HG02943 (cell line): ENCODE results near the gene ANKRD6.
"Not testable (repeated sequence)": the region's sequence is repeated elsewhere in the genome, so short reads cannot be mapped to it uniquely, and the experiment has no call there.

Experiments
- ATAC-seq: cut with Tn5 transposase; IDR thresholded peaks from one replicate; pipeline ENCODE4 v1.9.1; 2021; ENCODE audit warnings: mild to moderate bottlenecking, low read depth, moderate library complexity; ENCODE audit not compliant: unreplicated experiment

ANKRD6 gene

DNA sequence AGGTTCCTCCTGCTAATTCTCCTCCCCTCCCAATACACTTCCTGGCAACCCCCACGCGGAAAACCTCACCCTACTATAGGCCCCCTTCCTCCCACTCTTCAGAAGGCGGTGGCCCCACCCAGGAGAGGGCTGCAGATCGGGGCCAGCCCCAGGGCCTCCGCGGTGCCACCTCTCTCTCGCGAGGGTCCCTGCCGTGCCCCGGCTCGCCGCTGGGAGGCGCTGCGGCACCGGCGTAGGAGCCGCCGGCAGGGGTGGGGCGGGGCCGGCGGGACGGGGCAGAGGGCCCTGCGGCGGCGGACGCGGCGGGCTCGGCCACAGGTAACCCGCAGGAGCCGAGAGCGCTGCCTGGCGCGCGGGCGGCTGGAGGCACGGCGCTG, at the start of gene ANKRD6:
Gene ANKRD6, plus strand, starts transcription at position 278 of the 377 bp plus-strand sequence. CDS start 133,825 bp downstream, outside the sequence.
- ATAC-seq, result peak; percentile 77

DNA sequence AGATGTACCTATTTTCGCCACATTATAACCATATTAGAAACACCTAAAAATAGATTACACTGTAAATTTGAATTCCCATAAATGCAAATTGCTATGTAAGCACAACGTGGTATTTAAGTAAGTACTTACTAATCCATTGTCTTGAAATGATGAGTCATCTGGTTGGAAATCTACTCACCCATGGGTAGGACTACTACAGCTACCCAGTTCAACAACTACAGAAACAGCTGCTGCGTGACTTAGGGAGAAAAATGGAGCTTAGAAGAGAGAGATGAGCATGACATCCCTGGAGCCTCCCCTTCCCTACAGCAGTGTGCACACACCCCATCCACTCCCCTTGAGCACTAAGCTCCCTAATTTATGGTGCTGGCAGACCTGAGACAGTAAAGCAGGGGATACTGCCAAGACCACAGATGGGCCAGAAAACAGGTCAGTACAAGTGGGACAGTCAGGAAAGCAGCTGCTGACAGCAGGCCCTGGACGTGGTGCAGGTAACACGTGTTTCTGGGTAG, 47.7 kb upstream of the ANKRD6 start:
- ATAC-seq, result no peak

DNA sequence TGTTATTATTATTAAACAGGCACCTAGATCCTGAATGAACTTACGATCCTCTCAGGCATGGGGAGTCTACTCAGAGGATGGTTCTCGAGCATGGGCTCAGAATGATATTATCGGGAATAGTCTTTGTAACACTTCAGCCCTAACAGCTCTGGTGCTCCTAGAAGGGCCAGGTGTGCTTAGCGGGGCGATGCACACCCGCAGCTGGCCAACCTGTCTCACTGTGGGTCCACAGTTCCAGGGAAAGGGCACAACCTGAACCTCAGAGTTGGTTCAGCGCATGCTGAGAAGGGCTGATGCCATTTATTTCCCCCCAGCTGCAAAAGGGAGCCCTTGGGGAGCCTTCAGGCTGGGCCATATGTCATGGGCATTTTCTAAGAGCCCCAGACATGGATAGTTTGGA, 47.1 kb upstream of the ANKRD6 start:
- ATAC-seq, result no peak

DNA sequence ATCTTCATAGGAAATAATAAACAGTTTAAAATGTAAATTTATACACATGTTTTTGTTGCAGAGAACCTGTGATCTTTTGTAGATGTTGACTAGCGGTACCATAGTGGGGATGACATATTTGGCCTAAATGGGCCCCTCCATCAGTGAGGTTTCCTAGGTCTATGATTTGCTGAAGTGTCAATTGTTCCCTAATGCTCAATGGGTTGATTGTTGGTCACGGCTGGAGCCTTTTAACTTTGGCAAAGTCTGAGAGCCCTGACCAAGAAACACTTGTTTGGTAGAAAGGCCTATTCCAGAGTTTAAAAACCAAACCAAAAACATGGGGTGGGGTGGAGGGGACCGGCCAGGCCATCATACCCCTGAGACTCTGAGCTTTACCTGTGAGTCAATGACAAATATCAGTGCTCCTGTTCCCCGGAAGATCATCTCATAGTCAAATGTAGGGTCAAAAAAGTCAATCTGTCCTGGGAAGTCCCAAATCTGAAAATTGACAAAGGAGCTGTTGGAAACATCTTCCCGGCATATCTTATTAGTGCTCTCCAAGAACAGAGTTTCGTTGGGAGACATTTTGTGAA, 45.9 kb upstream of the ANKRD6 start:
- peak; percentile 16 for ATAC-seq

DNA sequence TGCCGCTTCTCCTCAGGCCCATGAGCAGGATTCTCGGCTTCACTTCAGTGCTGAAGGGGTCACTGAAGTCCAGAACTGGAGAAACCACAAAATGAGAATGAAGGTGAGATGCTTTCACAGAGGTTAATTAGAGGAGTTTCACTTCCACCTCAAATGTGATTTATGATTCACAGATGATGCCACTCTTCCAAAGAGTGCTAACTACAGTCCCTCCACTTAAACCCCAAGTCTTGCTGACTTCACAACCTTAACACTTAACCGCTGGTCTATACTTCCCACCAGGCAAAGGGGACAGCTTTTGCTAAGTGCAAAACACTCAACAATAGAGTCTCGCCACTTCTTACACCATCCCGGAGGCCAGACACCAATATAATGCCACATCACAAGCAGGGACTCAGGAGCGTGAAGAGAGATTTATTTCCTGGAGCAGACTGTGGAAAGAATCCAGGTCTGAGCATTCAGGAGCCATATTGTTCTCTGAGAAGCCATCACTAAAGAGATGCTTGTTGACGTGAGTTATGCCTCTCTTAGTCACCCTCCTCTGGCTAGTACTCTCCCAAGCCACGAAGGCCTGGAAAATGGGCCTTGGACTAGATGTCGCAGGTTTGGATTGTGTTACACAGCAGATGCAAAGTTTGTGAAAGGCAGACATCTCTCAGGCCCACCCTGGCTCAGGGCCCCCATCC, 45.3 kb upstream of the ANKRD6 start:
- peak; percentile 95 for ATAC-seq

DNA sequence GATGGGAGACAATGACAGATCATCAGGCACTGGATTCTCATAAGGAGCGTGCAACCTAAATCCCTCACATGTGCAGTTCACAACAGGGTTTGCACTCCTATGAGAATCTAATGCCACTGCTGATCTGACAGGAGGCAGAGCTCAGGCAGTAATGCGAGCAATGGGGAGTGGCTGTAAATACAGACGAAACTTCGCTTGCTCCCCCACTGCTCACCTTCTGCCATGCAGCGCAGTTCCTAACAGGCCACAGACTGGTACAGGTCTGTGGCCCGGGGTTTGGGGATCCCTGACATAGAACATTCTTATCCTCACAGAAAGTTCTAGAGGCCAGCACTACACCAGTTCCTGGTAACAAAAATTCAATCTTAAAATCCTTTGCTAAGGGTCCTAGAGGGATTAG, 44.1 kb upstream of the ANKRD6 start:
- no peak for ATAC-seq

DNA sequence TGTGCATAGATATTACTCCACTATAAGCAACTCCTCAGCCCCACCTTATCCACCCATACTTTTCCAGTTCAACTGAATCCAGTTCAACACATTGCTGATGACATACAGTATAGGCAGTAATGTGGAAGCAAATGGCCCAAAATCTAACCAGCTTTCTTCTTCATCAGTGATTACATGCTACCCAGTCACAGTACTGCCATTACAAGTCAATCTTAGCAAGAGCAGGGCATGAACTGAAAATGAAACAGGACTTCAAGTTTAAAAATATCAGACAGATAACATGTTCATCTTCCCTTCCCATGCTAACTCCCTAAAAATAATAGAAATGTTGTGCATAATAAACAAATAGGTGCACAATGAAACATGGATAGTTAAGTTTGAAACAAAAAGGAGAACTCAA, 40.1 kb upstream of the ANKRD6 start:
- no peak for ATAC-seq

DNA sequence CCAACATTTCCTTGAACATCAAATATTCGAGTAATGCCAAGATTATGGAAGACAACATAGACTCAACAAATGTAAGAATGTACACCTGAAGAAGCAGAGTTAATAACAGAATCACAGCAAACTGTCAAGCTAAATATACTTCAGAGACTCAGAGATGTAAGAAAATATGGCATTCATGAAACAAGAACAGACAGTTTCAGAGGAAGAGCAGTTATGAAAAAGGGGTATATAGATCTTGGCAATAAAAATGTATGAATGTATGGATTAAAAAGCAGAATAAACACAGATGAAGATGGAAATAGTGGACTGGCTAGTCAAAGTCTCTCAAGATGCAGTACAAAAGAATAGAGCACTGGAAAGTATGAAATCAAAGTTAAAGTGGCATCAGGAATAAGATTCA, 39.3 kb upstream of the ANKRD6 start:
- no peak for ATAC-seq

DNA sequence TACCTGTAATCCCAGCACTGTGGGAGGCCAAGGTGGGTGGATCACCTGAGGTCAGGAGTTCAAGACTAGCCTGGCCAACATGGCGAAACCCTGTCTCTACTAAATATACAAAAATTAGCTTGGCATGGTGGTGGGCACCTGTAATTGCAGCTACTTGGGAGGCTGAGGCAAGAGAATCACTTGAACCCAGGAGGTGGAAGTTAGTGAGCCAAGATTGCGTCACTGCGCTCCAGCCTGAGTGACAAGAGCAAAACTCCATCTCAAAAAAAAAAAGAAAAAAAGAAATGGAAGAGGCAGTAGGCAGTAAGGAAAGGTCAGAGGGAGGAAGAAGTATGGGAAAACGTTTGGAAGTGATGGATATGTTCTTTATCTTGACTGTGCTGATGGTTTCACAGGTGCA, 35.1 kb upstream of the ANKRD6 start:
- ATAC-seq, result not testable (repeated sequence)

DNA sequence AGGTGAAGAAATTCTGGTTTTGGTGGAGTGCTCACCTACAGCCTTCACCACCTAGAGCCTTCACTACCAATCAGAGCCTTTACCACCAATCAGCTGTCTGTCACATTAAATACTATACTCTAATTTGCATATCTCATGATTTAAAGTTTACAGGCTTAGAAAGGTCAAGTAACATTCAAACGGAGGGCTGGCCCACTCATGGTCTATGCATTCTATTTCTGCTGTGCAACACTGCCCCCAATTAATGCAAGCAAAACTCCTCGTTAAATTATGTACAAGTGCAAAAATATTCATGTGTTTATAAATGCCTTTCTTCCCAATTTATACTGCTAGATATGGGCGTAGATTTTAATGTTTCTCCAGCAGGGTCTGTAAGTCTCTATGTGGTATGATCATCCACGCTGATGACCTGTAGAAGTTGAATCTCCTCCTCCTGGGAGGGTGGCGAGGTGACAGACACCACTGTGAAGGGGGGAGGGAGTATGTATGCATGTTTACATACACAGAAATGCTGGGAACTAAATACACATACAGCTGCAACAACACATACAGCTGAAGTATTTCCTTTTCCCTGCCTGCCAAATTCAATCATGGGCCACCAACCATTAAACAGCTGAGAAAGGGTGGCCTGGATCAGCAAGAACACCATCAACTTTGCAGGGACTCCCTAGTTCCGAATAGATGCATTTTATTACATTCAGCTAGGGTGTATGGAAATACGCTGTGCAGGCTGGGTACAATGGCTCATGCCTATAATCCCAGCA, 34.0 kb upstream of the ANKRD6 start:
- no peak for ATAC-seq

DNA sequence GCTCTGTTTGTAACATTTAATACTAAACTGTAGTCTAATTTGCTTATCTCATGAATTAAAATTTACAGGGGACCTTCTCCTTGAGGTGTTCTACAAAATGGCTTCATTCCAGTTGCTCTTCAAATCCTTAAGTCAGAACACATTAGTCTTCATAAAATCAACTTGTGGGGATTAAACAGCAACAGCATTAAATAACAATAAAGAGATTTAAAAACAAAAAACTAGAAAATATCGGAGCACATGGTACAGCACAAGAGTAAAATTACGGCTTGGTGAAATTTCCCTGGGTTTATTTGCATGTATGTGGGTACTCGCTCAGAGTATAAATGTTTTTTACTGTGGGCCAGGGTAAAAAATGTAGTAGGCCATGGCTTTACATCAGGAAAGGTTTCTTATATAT, 32.9 kb upstream of the ANKRD6 start:
- no peak for ATAC-seq

DNA sequence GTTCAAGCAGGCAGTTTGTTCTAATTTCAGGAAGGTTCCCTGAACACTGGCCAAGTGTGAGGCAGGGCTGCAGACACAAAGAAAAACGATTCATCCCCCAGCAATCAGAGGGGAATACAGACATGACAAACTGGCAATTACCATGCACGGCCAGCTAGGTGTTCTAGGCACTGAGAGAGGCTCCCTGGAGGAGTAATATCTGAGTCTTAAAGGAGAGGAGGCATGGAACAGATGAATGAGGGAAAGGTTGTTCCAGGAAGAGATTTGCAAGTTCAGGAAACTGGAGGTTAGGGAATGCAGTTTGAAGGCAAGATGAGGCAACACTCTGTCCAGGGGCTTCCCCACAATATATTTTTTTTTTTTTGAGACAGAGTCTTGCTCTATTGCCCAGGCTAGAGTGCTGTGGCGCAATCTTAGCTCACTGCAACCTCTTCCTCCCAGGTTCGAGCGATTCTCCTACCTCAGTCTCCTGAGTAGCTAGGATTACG, 32.0 kb upstream of the ANKRD6 start:
- ATAC-seq, result no peak

DNA sequence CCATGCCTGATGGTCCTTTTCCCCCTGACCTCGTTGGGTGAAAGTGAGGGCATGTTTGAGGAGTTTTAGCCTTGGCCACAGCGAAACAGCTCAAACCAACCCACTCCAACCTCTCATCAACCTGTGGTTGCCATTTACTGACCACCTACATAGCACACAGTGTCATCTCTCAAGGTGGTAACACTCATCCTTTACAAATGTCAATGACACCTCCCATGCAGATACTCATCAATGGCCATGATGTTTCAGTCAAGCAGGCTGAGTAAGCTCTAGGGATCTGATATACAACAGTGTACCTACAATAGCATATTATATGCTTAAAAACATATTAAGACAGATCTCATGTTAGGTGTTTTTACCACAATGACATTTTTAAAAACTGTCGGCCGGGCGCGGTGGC, 30.2 kb upstream of the ANKRD6 start:
- ATAC-seq, result no peak

DNA sequence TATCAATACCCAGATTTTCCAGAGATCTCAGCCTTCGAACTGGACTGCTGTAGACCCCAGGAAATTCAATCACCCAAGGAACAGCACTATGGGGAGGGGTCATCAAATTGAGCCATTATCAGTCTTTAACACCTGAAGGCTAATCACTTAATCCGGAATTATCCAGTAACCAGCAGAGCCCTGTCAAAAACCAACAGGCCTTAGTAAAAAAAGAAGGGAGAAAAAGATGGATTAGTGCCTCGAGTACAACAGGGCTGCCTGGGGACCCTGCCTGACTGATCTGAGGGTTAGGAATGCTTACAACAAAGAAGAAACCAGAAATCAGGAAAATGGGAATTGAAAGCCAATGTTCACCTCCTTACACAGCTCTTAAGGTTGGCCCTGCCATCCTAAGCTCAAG, 28.4 kb upstream of the ANKRD6 start:
- ATAC-seq, result no peak

DNA sequence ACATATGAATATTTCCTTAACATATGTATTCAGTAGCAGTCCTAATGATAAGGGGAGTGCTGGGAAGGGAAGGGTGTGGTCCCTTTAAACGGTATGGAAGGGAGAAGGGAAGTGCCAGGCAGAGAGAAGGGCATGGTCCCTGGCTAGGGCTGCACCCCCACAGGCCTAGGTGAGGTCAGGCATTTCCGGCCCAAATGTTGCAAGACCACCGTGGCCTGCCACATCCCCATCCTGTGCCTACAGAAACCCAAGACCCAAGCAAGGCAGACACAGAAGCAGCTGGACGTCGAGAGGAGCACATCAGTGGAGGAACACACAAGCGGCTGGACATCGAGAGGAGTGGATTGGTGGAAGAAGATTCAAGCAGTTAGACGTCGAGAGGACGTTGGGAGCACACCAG, 26.8 kb upstream of the ANKRD6 start:
- ATAC-seq, result no peak

DNA sequence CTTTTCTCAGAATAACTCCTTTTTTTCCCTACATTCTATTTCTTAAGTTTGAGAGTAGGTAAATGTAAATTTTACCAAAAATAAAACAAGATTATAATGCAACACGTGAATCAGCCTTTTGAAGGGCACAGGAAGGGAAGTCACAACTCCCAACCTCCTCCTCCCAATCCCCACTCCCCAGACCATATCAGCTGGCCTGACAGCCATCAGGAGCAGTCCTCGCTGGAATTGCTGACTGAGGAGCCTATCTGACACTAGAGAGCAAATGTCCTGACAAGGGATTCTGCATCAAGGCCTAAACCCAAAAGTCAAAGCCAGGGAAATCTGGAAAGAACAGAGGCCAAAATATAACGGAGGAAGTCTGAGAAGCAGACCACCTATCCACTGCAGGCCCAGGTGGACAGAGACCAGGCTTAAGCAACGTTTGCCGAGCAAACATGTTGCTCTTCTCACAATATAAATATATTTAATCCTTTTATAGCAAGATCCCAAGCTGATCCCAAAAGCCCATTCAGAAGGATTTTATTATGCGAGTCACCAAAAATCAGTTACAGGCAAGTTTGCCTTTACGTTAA, 23.4 kb upstream of the ANKRD6 start:
- ATAC-seq, result no peak

DNA sequence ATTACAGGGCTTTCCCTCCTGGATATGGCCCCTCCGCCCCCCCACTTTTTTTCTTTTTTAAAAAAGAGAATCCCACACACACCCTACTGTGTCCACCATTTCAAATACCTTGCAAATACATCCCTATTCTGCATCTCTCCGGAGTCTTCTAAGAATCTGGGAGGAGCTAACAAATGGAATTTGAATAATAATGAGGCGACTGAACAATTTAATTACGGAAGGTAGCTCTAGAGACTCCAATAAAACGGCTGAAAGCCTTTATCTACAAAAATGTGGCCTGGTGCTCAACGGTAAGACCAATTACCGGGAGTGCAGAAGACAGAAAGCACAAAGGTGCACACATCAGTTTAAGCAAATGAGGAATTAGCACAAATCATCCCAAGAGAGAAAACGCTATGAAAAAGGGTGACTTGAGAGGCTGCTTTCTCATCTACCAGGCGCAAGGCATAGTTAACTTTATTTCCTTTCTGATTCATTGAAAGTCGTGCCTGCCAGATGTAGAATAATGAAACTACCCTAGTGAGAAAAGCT, 22.7 kb upstream of the ANKRD6 start:
- ATAC-seq, result no peak

DNA sequence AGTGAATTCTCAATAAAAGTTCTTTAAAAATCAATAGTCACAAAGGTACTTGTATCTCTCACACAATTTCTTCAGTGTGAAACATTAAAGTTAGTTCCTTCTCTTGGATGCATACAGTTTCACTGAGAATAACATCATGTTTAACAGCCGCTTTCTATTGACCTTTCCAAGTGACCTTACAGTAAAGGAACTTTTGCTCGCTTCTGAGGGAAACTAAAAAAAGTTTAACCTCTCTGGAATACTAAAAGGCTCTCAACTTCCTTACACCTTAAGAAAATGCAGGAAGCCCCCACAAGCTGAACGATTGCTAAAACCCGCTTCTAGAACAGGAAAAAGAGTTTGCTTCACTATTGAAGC, 22.2 kb upstream of the ANKRD6 start:
- ATAC-seq, result no peak

DNA sequence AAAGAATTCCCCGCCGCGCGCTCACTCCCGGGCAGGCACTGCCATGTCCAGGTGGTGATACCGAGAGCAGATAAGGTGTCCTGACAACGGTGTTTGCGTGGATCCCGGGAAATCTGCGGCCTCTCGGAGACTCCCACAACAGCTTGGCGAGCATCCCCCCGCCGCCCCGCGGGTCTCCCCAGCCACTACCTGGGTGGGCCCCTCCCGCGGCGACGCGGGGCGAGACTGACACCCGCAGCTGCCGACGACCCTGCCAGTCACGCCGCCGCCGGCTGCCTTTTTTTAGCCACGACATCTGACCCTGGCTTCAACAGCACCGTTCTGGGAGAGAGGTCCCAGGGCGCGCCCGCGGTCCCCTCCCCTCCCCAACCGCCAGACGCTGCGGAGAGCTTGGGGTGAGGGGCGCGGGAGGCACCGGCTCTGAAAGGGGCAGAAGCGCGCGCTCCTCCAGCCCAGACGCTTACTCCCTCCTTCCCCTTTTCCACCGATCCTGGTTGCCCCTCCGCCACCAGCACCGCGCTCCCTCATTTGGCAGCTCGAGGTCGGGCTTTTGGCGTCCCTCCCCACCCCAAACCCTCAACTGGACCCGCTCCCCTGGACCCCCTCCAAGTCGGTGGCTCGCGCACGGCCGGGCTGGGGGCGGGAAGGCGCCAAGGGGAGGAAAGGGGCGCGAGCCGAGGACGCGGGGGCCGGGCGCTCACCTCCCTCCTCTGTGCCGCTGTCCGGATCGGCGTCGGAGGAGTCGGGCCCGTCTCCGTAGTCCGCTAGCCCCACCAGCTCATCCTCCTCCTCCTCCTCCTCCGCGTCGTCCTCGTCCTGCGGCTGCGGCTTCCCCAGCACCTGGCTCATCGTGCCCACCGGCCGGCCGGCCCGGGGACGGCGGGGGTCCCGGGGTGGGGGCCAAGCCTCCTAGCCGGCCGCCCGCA, 21.5 kb upstream of the ANKRD6 start:
- peak; percentile 53 for ATAC-seq
